PC-9 (cell line): ENCODE results near the gene GCLC. TPM values are rescaled to one million over a fixed set of nuclear protein-coding genes. Genes with fewer than 3 reads are reported as not detected.

Source experiments
- BruUV-seq: library from RNA; stranded (reverse); fragments of 400-500 nt; replicated peaks from 2 replicates; lab custom pipeline; 2021; lab: Mats Ljungman, UMichigan
- CTCF ChIA-PET: fragments of 300-600 bp; sonication (Branson Sonifier 250); formaldehyde crosslinking; loops from one replicate; lab custom pipeline; 2022; ENCODE audit warnings: antibody characterized with exemption; lab: Charles Lee
- POLR2A ChIA-PET: fragments of 300-600 bp; sonication (Branson Sonifier 250); formaldehyde crosslinking; loops from one replicate; lab custom pipeline; 2022; ENCODE audit warnings: antibody characterized with exemption; ENCODE audit not compliant: unreplicated experiment; lab: Charles Lee
- DNase-seq, 2 experiments: peaks; one replicate each; pipeline versions ENCODE4 v3.0.0 to v3.0.0-alpha.2; 2015 to 2022; ENCODE audit warnings: mixed read lengths in 1 of 2
- H2AFZ ChIP-seq: fragments of 200-600 bp; sonication (generic); 2 replicates; pipeline ENCODE4 v1.8.1; 2017; ENCODE audit warnings: antibody characterized with exemption
- H3F3A ChIP-seq: fragments of 200-600 bp; sonication (generic); 2 replicates; pipeline ENCODE4 v1.8.1; 2017; ENCODE audit warnings: antibody characterized with exemption, mild to moderate bottlenecking, low read depth; ENCODE audit not compliant: insufficient read depth
- H3K27ac ChIP-seq: fragments of 200-600 bp; sonication (generic); 2 replicates; pipeline ENCODE4 v1.6.1; 2016; ENCODE audit warnings: mixed run types
- H3K27me3 ChIP-seq: fragments of 200-600 bp; sonication (generic); 2 replicates; pipeline ENCODE4 v1.6.1; 2016; ENCODE audit warnings: low read depth, mixed run types; ENCODE audit not compliant: insufficient read depth
- H3K36me3 ChIP-seq: fragments of 200-600 bp; sonication (generic); 2 replicates; pipeline ENCODE4 v1.6.1; 2016; ENCODE audit warnings: low read depth, mixed run types
- H3K4me1 ChIP-seq: fragments of 200-600 bp; sonication (generic); replicated peaks from 2 replicates; pipeline ENCODE4 v1.6.1; 2016; ENCODE audit warnings: mixed run types; ENCODE audit not compliant: insufficient read depth
- H3K4me2 ChIP-seq: fragments of 200-600 bp; sonication (generic); 2 replicates; pipeline ENCODE4 v1.6.1; 2017; ENCODE audit warnings: mixed run types
- H3K4me3 ChIP-seq: fragments of 200-600 bp; sonication (generic); 2 replicates; pipeline ENCODE4 v1.6.1; 2016; ENCODE audit warnings: mixed run types
- H3K79me2 ChIP-seq: fragments of 200-600 bp; sonication (generic); 2 replicates; pipeline ENCODE4 v1.6.1; 2017; ENCODE audit warnings: low read depth, mixed run types
- H3K9me2 ChIP-seq: fragments of 200-600 bp; sonication (generic); 2 replicates; pipeline ENCODE4 v1.8.1; 2017; ENCODE audit warnings: mild to moderate bottlenecking; ENCODE audit not compliant: insufficient read depth
- H3K9me3 ChIP-seq: fragments of 200-600 bp; sonication (generic); 2 replicates; pipeline ENCODE4 v1.8.1; 2016; ENCODE audit warnings: low read depth; ENCODE audit not compliant: insufficient read depth
- H4K20me1 ChIP-seq: fragments of 200-600 bp; sonication (generic); 2 replicates; pipeline ENCODE4 v1.8.1; 2017; ENCODE audit not compliant: insufficient read depth
- EZH2 ChIP-seq: fragments of 200-600 bp; sonication (generic); IDR thresholded peaks from 2 replicates; pipeline ENCODE4 v1.8.0; 2017; ENCODE audit warnings: antibody characterized with exemption, low read depth
- intact Hi-C: fragments of 100-400 bp; cut with micrococcal nuclease; formaldehyde crosslinking; loops from one replicate; pipeline ENCODE4 v1.10.0; 2022; ENCODE audit not compliant: unreplicated experiment
- total RNA-seq: library from RNA; stranded (reverse); gene quantifications from 2 replicates; pipeline ENCODE4 v1.2.3, GENCODE V29; 2021
- TF ChIP-seq, protein P1 (sequence below): fragments of 200-600 bp; sonication (generic); conservative IDR thresholded peaks from 2 replicates; pipeline ENCODE4 v1.6.1; 2017; ENCODE audit warnings: mixed run types, antibody characterized with exemption, mild to moderate bottlenecking, moderate library complexity

GCLC gene
- total RNA-seq, 1 experiment from 2014 or later: 213 TPM

GRCh38 chr6:53514677-53515076 lies 30.2 kb downstream of the GCLC start:
- peak in 1 of 2 experiments; percentile 10 for DNase-seq
- peaks cover 8% of the 10 kb centered on the region; the same call in 1 of the 2 replicates for H3K4me1 ChIP-seq
- intact Hi-C loops: no loop called here
- H3K9me3 ChIP-seq: no peaks in the 10 kb centered on the region
- H2AFZ ChIP-seq: no peak overlapping the region
- ChIA-PET CTCF (interaction anchor here (0.6 kb wide), 1 partner anchor 326 kb away, joined by 11 read pairs; no protein-coding TSS in a partner anchor), POLR2A (no interaction called here)
- peaks cover 56% of the 10 kb centered on the region for H3K36me3 ChIP-seq
- no peak overlapping the region for H3K4me3 ChIP-seq
- peaks cover 65% of the 10 kb centered on the region for H3K79me2 ChIP-seq
- no peak overlapping the region for H3K4me2 ChIP-seq
- peaks cover 55% of the 10 kb centered on the region for H3F3A ChIP-seq
- H3K9me2 ChIP-seq: no peaks in the 10 kb centered on the region
- BruUV-seq: no TSS peak
- no peak for TF ChIP-seq EZH2
- TF ChIP-seq, protein P1, sequence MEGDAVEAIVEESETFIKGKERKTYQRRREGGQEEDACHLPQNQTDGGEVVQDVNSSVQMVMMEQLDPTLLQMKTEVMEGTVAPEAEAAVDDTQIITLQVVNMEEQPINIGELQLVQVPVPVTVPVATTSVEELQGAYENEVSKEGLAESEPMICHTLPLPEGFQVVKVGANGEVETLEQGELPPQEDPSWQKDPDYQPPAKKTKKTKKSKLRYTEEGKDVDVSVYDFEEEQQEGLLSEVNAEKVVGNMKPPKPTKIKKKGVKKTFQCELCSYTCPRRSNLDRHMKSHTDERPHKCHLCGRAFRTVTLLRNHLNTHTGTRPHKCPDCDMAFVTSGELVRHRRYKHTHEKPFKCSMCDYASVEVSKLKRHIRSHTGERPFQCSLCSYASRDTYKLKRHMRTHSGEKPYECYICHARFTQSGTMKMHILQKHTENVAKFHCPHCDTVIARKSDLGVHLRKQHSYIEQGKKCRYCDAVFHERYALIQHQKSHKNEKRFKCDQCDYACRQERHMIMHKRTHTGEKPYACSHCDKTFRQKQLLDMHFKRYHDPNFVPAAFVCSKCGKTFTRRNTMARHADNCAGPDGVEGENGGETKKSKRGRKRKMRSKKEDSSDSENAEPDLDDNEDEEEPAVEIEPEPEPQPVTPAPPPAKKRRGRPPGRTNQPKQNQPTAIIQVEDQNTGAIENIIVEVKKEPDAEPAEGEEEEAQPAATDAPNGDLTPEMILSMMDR: no peak
- H3K27ac ChIP-seq: no peak overlapping the region
- H3K27me3 ChIP-seq: no peaks in the 10 kb centered on the region
- peaks cover 34% of the 10 kb centered on the region for H4K20me1 ChIP-seq

DNA sequence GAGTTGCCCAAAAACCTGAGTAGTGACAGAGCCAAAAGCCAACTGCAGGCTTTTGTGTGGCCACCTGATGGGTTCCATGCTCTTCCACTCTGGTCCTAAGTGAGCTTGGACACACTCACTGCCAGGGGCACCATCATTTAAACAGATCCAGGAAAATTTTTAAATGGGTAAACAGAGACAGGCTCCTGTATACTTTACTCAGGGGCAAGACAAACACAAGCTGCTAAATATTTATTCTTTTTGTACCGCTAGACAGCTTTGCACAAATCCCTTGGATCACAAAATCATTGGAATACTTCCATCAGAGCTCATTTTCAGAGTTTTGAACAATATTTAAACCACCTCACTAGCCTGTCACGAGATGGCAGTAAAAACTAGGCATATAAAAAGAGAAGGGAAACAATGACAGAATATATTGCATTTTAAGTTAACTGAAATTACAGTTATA lies 31.4 kb downstream of the GCLC start:
- H3K4me2 ChIP-seq: no peak overlapping the region
- TF ChIP-seq, protein P1: no peak
- no peak for TF ChIP-seq EZH2
- peak in 1 of 2 experiments; percentile 5 for DNase-seq
- no TSS peak for BruUV-seq
- H3K9me2 ChIP-seq: no peaks in the 10 kb centered on the region
- peaks cover 54% of the 10 kb centered on the region for H3K79me2 ChIP-seq
- no peaks in the 10 kb centered on the region for H3K27me3 ChIP-seq
- peaks cover 59% of the 10 kb centered on the region for H3F3A ChIP-seq
- H4K20me1 ChIP-seq: peaks cover 29% of the 10 kb centered on the region
- ChIA-PET CTCF (no interaction called here), POLR2A (interaction anchor here (0.5 kb wide), 2 partner anchors 51 to 231 kb away, joined by 4 to 7 read pairs; no protein-coding TSS in a partner anchor)
- no peak overlapping the region for H3K27ac ChIP-seq
- H3K4me1 ChIP-seq: peaks cover 8% of the 10 kb centered on the region; the same call in 1 of the 2 replicates
- intact Hi-C loops: no loop called here
- peaks cover 67% of the 10 kb centered on the region for H3K36me3 ChIP-seq
- H2AFZ ChIP-seq: no peak overlapping the region
- no peaks in the 10 kb centered on the region for H3K9me3 ChIP-seq
- no peak overlapping the region for H3K4me3 ChIP-seq

GRCh38 chr6:53513056-53513455 lies 31.8 kb downstream of the GCLC start:
- peaks cover 59% of the 10 kb centered on the region for H3F3A ChIP-seq
- CTCF ChIA-PET: no interaction called here
- POLR2A ChIA-PET: interaction anchor here (0.5 kb wide), 2 partner anchors 51 to 231 kb away, joined by 4 to 7 read pairs; no protein-coding TSS in a partner anchor
- intact Hi-C loops: no loop called here
- H3K4me1 ChIP-seq: peaks cover 8% of the 10 kb centered on the region; the same call in 1 of the 2 replicates
- peak in 1 of 2 experiments; percentile 21 for DNase-seq
- H3K27me3 ChIP-seq: no peaks in the 10 kb centered on the region
- no peak for TF ChIP-seq EZH2
- TF ChIP-seq, protein P1: no peak
- H3K4me3 ChIP-seq: no peak overlapping the region
- H3K9me3 ChIP-seq: no peaks in the 10 kb centered on the region
- H3K4me2 ChIP-seq: no peak overlapping the region
- H3K79me2 ChIP-seq: peaks cover 51% of the 10 kb centered on the region
- no peaks in the 10 kb centered on the region for H3K9me2 ChIP-seq
- H2AFZ ChIP-seq: no peak overlapping the region
- no TSS peak for BruUV-seq
- peaks cover 72% of the 10 kb centered on the region for H3K36me3 ChIP-seq
- H3K27ac ChIP-seq: no peak overlapping the region
- peaks cover 29% of the 10 kb centered on the region for H4K20me1 ChIP-seq
